ENCODE results near the gene PPP2R2D.
"Not testable (repeated sequence)": the region's sequence is repeated elsewhere in the genome, so short reads cannot be mapped to it uniquely, and the experiment has no call there.

Gene PPP2R2D

GRCh38 chr10:131882151-131882550, 18.7 kb upstream of the PPP2R2D start:
- in situ Hi-C loops (cut with HindIII; ENCODE audit: low pct_ligation_motif_present, low sequenced_read_pairs), result no loop called here
- H3K27ac ChIP-seq, result no peak overlapping the region
- H3K27me3 ChIP-seq (replicated peaks), result no peaks in the 10 kb centered on the region
- no peak for TF ChIP-seq CTCF (IDR thresholded peaks at IDR 0.05; ENCODE audit: low read depth, low read length, missing control alignments)
- no peak overlapping the region for H3K4me3 ChIP-seq (ENCODE audit: low read depth, low read length)
- no peaks in the 10 kb centered on the region for H3K36me3 ChIP-seq (replicated peaks)
- DNase-seq, result no peak

- no peaks in the 10 kb centered on the region for H3K27me3 ChIP-seq (replicated peaks)
- H3K4me3 ChIP-seq (ENCODE audit: low read depth, low read length), result no peak overlapping the region
- in situ Hi-C loops (cut with HindIII; ENCODE audit: low pct_ligation_motif_present, low sequenced_read_pairs), result no loop called here
- H3K36me3 ChIP-seq (replicated peaks), result no peaks in the 10 kb centered on the region
- no peak for TF ChIP-seq CTCF (IDR thresholded peaks at IDR 0.05; ENCODE audit: low read depth, low read length, missing control alignments)
- DNase-seq, result no peak
- no peak overlapping the region for H3K27ac ChIP-seq
Observed at GRCh38 chr10:131882590-131883451, 18.0 kb upstream of the PPP2R2D start.

GRCh38 chr10:131883621-131884393, 17.0 kb upstream of the PPP2R2D start:
- H3K4me3 ChIP-seq (ENCODE audit: low read depth, low read length); H3K27me3 ChIP-seq (replicated peaks); H3K36me3 ChIP-seq (replicated peaks); H3K27ac ChIP-seq; in situ Hi-C loops (cut with HindIII; ENCODE audit: low pct_ligation_motif_present, low sequenced_read_pairs); DNase-seq: not testable (repeated sequence)

GRCh38 chr10:131885391-131886165, 15.2 kb upstream of the PPP2R2D start:
- Histone ChIP-seq H3K4me3 (ENCODE audit: low read depth, low read length) (no peak overlapping the region), H3K27ac (no peak overlapping the region), H3K27me3 (replicated peaks) (no peaks in the 10 kb centered on the region), H3K36me3 (replicated peaks) (no peaks in the 10 kb centered on the region)
- peak; percentile 98 for TF ChIP-seq CTCF (IDR thresholded peaks at IDR 0.05; ENCODE audit: low read depth, low read length, missing control alignments)
- DNase-seq, result peak; percentile 39
- in situ Hi-C loops (cut with HindIII; ENCODE audit: low pct_ligation_motif_present, low sequenced_read_pairs), result no loop called here

GRCh38 chr10:131886237-131886636, 14.6 kb upstream of the PPP2R2D start:
- H3K36me3 ChIP-seq (replicated peaks), result no peaks in the 10 kb centered on the region
- in situ Hi-C loops (cut with HindIII; ENCODE audit: low pct_ligation_motif_present, low sequenced_read_pairs), result no loop called here
- DNase-seq, result no peak
- no peak for TF ChIP-seq CTCF (IDR thresholded peaks at IDR 0.05; ENCODE audit: low read depth, low read length, missing control alignments)
- H3K4me3 ChIP-seq (ENCODE audit: low read depth, low read length), result no peak overlapping the region
- H3K27ac ChIP-seq, result no peak overlapping the region
- H3K27me3 ChIP-seq (replicated peaks), result peaks cover under 1% of the 10 kb centered on the region

- in situ Hi-C loops (cut with HindIII; ENCODE audit: low pct_ligation_motif_present, low sequenced_read_pairs), result no loop called here
- Histone ChIP-seq H3K36me3 (replicated peaks) (no peaks in the 10 kb centered on the region), H3K27me3 (replicated peaks) (peaks cover 11% of the 10 kb centered on the region), H3K27ac (no peak overlapping the region), H3K4me3 (ENCODE audit: low read depth, low read length) (no peak overlapping the region)
- TF ChIP-seq CTCF (IDR thresholded peaks at IDR 0.05; ENCODE audit: low read depth, low read length, missing control alignments), result no peak
- no peak for DNase-seq
Observed at GRCh38 chr10:131888186-131888604, 12.6 kb upstream of the PPP2R2D start.

Measured in brain microvascular endothelial cell (primary cell).